Endodermal cell (in vitro differentiated cells): ENCODE results near the gene SSTR4. TPM values are rescaled to one million over a fixed set of nuclear protein-coding genes. Genes with fewer than 3 reads are reported as not detected.
A peak's percentile ranks its signal among the peaks of the same experiment; 100 is the strongest.
"Not testable (repeated sequence)": the region's sequence is repeated elsewhere in the genome, so short reads cannot be mapped to it uniquely, and the experiment has no call there.

Source experiments
- DNase-seq: peaks from one replicate; pipeline ENCODE4 v3.0.0-alpha.2; 2017
- H3K27ac ChIP-seq: 2 replicates; pipeline ENCODE4 v1.5.1; 2013; ENCODE audit warnings: mild to moderate bottlenecking, low read depth, low read length, moderate library complexity
- H3K27me3 ChIP-seq: 2 replicates; pipeline ENCODE4 v1.6.1; 2013; ENCODE audit warnings: mild to moderate bottlenecking, low read length, moderate library complexity; ENCODE audit not compliant: insufficient read depth, control insufficient read depth, poor library complexity, severe bottlenecking
- H3K36me3 ChIP-seq: 2 replicates; pipeline ENCODE4 v1.7.0; 2013; ENCODE audit warnings: mild to moderate bottlenecking, low read length, moderate library complexity; ENCODE audit not compliant: control insufficient read depth, insufficient read depth
- H3K4me1 ChIP-seq: one replicate; pipeline ENCODE4 v1.7.0; 2013; ENCODE audit warnings: low read length; ENCODE audit not compliant: control insufficient read depth, insufficient read depth
- H3K4me3 ChIP-seq: 2 replicates; pipeline ENCODE4 v1.5.1; 2013; ENCODE audit warnings: mild to moderate bottlenecking, low read length, moderate library complexity
- H3K9ac ChIP-seq: 2 replicates; pipeline ENCODE4 v1.6.1; 2013; ENCODE audit warnings: mild to moderate bottlenecking, low read length, moderate library complexity; ENCODE audit not compliant: poor library complexity, severe bottlenecking; ENCODE audit errors: extremely low read depth
- H3K9me3 ChIP-seq: 2 replicates; pipeline ENCODE4 v1.6.1; 2013; ENCODE audit warnings: mild to moderate bottlenecking, low read length, moderate library complexity; ENCODE audit not compliant: control insufficient read depth
- H3K27ac Mint-ChIP-seq: 2 replicates; pipeline ENCODE4 v1.8.0; 2020; ENCODE audit warnings: mixed read lengths
- H3K27me3 Mint-ChIP-seq: 2 replicates; pipeline ENCODE4 v1.8.0; 2021; ENCODE audit warnings: mild to moderate bottlenecking, mixed read lengths; ENCODE audit not compliant: insufficient read depth
- H3K36me3 Mint-ChIP-seq: 2 replicates; pipeline ENCODE4 v1.8.0; 2020; ENCODE audit warnings: low read depth, mixed read lengths
- H3K4me1 Mint-ChIP-seq: 2 replicates; pipeline ENCODE4 v1.8.0; 2020; ENCODE audit warnings: mixed read lengths
- H3K4me3 Mint-ChIP-seq: 2 replicates; pipeline ENCODE4 v1.8.0; 2020; ENCODE audit warnings: mild to moderate bottlenecking, moderate library complexity, mixed read lengths
- H3K9me3 Mint-ChIP-seq: 2 replicates; pipeline ENCODE4 v1.8.0; 2020; ENCODE audit warnings: mild to moderate bottlenecking, mixed read lengths
- WGBS, 2 experiments: methylation state at CpG; one replicate each; pipeline versions ENCODE4 v1.1.5 to v1.1.7; 2013; ENCODE audit warnings: missing lambda C conversion rate in 2 of 2, mixed read lengths in 1 of 2; ENCODE audit not compliant: insufficient coverage in 1 of 2, insufficient read length in 1 of 2; 5-methylcytosine and 5-hydroxymethylcytosine counted together
- total RNA-seq, 2 donors: library from RNA; stranded (reverse); fragmentation: NEBNext Ultra II Directional in 1 of 2; extraction: Animal tissue kit (Norgen Biotek cat#: 25700) in 1 of 2; gene quantifications; 2 replicates in 1 of 2; 3 replicates in 1 of 2; pipeline ENCODE4 v1.2.1, GENCODE V29; 2021
- TF ChIP-seq, protein P1 (sequence below): fragments of 200-600 bp; sonication (generic); conservative IDR thresholded peaks from 2 replicates; pipeline ENCODE4 v1.5.0; 2021; ENCODE audit warnings: antibody characterized with exemption, mild to moderate bottlenecking

Gene SSTR4
- total RNA-seq, 2 donors from 2014 or later: 0.40 TPM; not detected in 1

DNA sequence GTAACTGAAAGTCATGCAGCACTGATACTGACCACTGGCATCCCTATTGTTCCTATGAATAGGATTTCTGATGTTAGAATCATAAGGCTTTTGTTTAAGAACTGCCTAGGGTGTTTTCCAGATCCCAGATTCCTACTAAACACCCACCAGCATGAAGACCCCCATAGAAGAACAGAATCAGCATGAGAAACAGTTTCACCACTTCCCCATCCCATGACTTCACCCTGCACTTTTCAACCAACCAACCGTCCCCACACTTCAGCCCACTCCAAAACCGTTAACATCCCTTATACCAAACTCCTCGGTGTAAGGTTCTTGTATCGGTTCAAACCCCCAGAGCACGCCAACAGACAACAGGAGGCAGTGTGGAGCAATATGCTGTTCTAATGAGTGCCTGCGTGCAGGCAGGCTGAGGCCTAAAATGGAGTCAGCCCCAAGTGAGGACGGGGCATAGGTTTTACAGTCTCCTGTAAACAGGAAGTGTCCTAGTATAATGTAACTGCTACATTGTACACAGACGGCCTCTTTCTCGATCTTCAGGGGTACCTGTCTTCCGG, 11.4 kb upstream of the SSTR4 start:
- no peaks in the 10 kb centered on the region for H3K9me3 Mint-ChIP-seq
- Histone ChIP-seq H3K4me1 (peaks cover 2% of the 10 kb centered on the region), H3K9ac (no peak overlapping the region), H3K27ac (no peak overlapping the region), H3K36me3 (no peaks in the 10 kb centered on the region), H3K9me3 (no peaks in the 10 kb centered on the region), H3K27me3 (no peaks in the 10 kb centered on the region), H3K4me3 (no peak overlapping the region)
- TF ChIP-seq, protein P1, sequence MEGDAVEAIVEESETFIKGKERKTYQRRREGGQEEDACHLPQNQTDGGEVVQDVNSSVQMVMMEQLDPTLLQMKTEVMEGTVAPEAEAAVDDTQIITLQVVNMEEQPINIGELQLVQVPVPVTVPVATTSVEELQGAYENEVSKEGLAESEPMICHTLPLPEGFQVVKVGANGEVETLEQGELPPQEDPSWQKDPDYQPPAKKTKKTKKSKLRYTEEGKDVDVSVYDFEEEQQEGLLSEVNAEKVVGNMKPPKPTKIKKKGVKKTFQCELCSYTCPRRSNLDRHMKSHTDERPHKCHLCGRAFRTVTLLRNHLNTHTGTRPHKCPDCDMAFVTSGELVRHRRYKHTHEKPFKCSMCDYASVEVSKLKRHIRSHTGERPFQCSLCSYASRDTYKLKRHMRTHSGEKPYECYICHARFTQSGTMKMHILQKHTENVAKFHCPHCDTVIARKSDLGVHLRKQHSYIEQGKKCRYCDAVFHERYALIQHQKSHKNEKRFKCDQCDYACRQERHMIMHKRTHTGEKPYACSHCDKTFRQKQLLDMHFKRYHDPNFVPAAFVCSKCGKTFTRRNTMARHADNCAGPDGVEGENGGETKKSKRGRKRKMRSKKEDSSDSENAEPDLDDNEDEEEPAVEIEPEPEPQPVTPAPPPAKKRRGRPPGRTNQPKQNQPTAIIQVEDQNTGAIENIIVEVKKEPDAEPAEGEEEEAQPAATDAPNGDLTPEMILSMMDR: peak; percentile 57
- WGBS, 2 experiments: 93 to 96% methylated on average over 8 to 10 of the region's 10 CpGs
- peaks cover 9% of the 10 kb centered on the region for H3K27me3 Mint-ChIP-seq
- no peak overlapping the region for H3K4me3 Mint-ChIP-seq
- H3K27ac Mint-ChIP-seq: peak overlapping the region; percentile 73
- peaks cover 14% of the 10 kb centered on the region for H3K4me1 Mint-ChIP-seq
- DNase-seq: peak; percentile 71
- no peaks in the 10 kb centered on the region for H3K36me3 Mint-ChIP-seq

DNA sequence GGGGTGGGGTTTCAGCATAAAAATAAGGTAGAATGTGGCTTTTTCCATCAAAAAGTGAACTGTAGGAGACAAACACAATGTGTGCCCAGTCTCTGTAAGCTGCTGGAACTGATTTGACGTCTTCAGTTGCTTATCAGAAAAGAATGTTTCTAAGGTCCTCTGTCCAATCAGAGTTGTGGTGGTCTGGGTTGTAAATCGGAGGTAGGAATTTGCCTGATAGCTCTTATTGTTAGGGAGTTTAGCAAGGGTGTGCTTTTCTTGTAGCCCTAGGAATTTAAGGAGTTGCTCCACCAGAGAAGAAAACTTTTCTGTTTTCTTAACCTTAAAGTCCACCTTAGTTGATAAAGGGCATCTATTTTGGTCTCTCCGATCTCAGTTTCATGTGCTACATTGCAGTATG, 10.4 kb upstream of the SSTR4 start:
- H3K9me3 Mint-ChIP-seq: no peaks in the 10 kb centered on the region
- H3K4me3 ChIP-seq: no peak overlapping the region
- H3K36me3 Mint-ChIP-seq: no peaks in the 10 kb centered on the region
- no peaks in the 10 kb centered on the region for H3K9me3 ChIP-seq
- H3K27me3 Mint-ChIP-seq: peaks cover 9% of the 10 kb centered on the region
- peaks cover 2% of the 10 kb centered on the region for H3K4me1 ChIP-seq
- DNase-seq: no peak
- peaks cover 14% of the 10 kb centered on the region for H3K4me1 Mint-ChIP-seq
- H3K27me3 ChIP-seq: no peaks in the 10 kb centered on the region
- H3K36me3 ChIP-seq: no peaks in the 10 kb centered on the region
- peak overlapping the region; percentile 28 for H3K27ac Mint-ChIP-seq
- no peak overlapping the region for H3K4me3 Mint-ChIP-seq
- H3K27ac ChIP-seq: no peak overlapping the region
- TF ChIP-seq, protein P1: no peak
- WGBS, 2 experiments: 49 to 67% methylated on average over 1 to 2 of the region's 3 CpGs
- H3K9ac ChIP-seq: no peak overlapping the region

- not testable (repeated sequence) for H3K4me3 ChIP-seq, H3K4me3 Mint-ChIP-seq, H3K9ac ChIP-seq, H3K4me1 ChIP-seq, DNase-seq, H3K36me3 Mint-ChIP-seq, H3K27me3 ChIP-seq, H3K9me3 Mint-ChIP-seq, H3K9me3 ChIP-seq, H3K36me3 ChIP-seq, H3K27ac ChIP-seq, H3K27ac Mint-ChIP-seq
- WGBS, 2 experiments: 96 to 99% methylated on average over 12 to 14 of the region's 14 CpGs
- Mint-ChIP-seq H3K4me1 (peaks cover 14% of the 10 kb centered on the region), H3K27me3 (peaks cover 11% of the 10 kb centered on the region)
Measured at GRCh38 chr20:23025503-23025902, 9.6 kb upstream of the SSTR4 start.

- TF ChIP-seq, protein P1: no peak
- H3K9me3 Mint-ChIP-seq: no peaks in the 10 kb centered on the region
- H3K4me1 ChIP-seq: peaks cover 2% of the 10 kb centered on the region
- H3K4me3 ChIP-seq: no peak overlapping the region
- H3K27ac Mint-ChIP-seq: no peak overlapping the region
- H3K9ac ChIP-seq: no peak overlapping the region
- H3K36me3 Mint-ChIP-seq: no peaks in the 10 kb centered on the region
- peaks cover 12% of the 10 kb centered on the region for H3K4me1 Mint-ChIP-seq
- DNase-seq: no peak
- 87% methylated on average over 1 of the region's 1 CpG; no CpG with 5 or more reads in 1 of the 2 experiments for WGBS, 2 experiments
- no peaks in the 10 kb centered on the region for H3K9me3 ChIP-seq
- no peaks in the 10 kb centered on the region for H3K27me3 ChIP-seq
- H3K4me3 Mint-ChIP-seq: no peak overlapping the region
- no peaks in the 10 kb centered on the region for H3K36me3 ChIP-seq
- peaks cover 27% of the 10 kb centered on the region for H3K27me3 Mint-ChIP-seq
- no peak overlapping the region for H3K27ac ChIP-seq
Measured at GRCh38 chr20:23027721-23028120, 7.4 kb upstream of the SSTR4 start.
